GM12878 (cell line): ENCODE measurements around the gene SIX5. TPM values are rescaled to one million over a fixed set of nuclear protein-coding genes. Genes with fewer than 3 reads are reported as not detected.

Experiments used
- CBFB ChIP-seq: IDR thresholded peaks from 2 replicates; pipeline ENCODE4 v1.6.1; 2016; ENCODE audit warnings: antibody characterized with exemption, low read depth
- CBX3 ChIP-seq: fragments of 200-600 bp; sonication (generic); IDR thresholded peaks from 2 replicates; pipeline ENCODE4 v1.6.1; 2016; ENCODE audit warnings: low read depth, borderline replicate concordance
- FOXM1 ChIP-seq: IDR thresholded peaks from 2 replicates; pipeline ENCODE4 v1.6.1; 2012; ENCODE audit warnings: low read depth, mild to moderate bottlenecking, inconsistent platforms, low read length, moderate library complexity
- IKZF1 ChIP-seq: fragments of 450-650 bp; conservative IDR thresholded peaks from 2 replicates; pipeline ENCODE4 v1.6.1; 2017; ENCODE audit warnings: antibody characterized with exemption, mild to moderate bottlenecking
- IKZF2 ChIP-seq, 2 experiments: fragments of 450-650 bp; IDR thresholded peaks; 2 replicates each; pipeline ENCODE4 v1.6.1; 2017; ENCODE audit warnings: mild to moderate bottlenecking in 2 of 2, moderate library complexity in 2 of 2
- MEF2B ChIP-seq: fragments of 450-650 bp; IDR thresholded peaks from 2 replicates; pipeline ENCODE4 v1.6.1; 2018; ENCODE audit warnings: mild to moderate bottlenecking, moderate library complexity; ENCODE audit not compliant: partially characterized antibody, poor library complexity, severe bottlenecking
- NR2C2 ChIP-seq: IDR thresholded peaks from 2 replicates; pipeline ENCODE4 v1.6.1; 2011; ENCODE audit warnings: borderline replicate concordance, low read depth; ENCODE audit not compliant: control insufficient read depth, insufficient read length
- POLR2AphosphoS5 ChIP-seq: IDR thresholded peaks from 2 replicates; pipeline ENCODE4 v1.6.1; 2011; ENCODE audit warnings: mild to moderate bottlenecking, low read length, inconsistent platforms
- SMC3 ChIP-seq: IDR thresholded peaks from 2 replicates; pipeline ENCODE4 v1.6.1; 2011; ENCODE audit warnings: low read length, improper control_type of control experiment, borderline replicate concordance
- STAT1 ChIP-seq: fragments of 450-650 bp; conservative IDR thresholded peaks from 2 replicates; pipeline ENCODE4 v1.6.1; 2014; ENCODE audit warnings: antibody characterized with exemption, mild to moderate bottlenecking
- STAT3 ChIP-seq: IDR thresholded peaks from 2 replicates; pipeline ENCODE4 v1.6.1; 2011; ENCODE audit warnings: low read depth, low read length, improper control_type of control experiment
- TCF12 ChIP-seq: IDR thresholded peaks from 2 replicates; pipeline ENCODE4 v1.6.1; 2011; ENCODE audit warnings: low read depth, mild to moderate bottlenecking, low read length
- YBX1 ChIP-seq: fragments of 450-650 bp; IDR thresholded peaks from 2 replicates; pipeline ENCODE4 v1.6.1; 2016; ENCODE audit warnings: antibody characterized with exemption
- polyA plus RNA-seq, 11 experiments: library from polyadenylated mRNA; depleted of rRNA in 4 of 11; unstranded in 6 of 11; stranded (reverse) in 5 of 11; fragments of >200 nt; fragmentation: Nextera tagmentation in 4 of 11; fragmentation: Illumina TruSeq in 1 of 11; extraction: Ambion mirVana in 4 of 11; extraction: Trizol in 1 of 11; gene quantifications; 1 replicate in 1 of 11; 2 replicates in 10 of 11; pipeline versions ENCODE4 v1.2.1 to v1.2.3, GENCODE V29; 2011 to 2016; ENCODE audit warnings: inconsistent platforms in 2 of 11, missing spikeins in 2 of 11, low read depth in 1 of 11
- total RNA-seq, 4 experiments: library from RNA; depleted of rRNA in 3 of 4; stranded (reverse); fragments of >200 nt in 3 of 4; fragmentation: Illumina TruSeq in 1 of 4; extraction: Trizol in 1 of 4; gene quantifications; 2 replicates each; pipeline versions ENCODE4 v1.2.1 to v1.2.3, GENCODE V29; 2013 to 2021
- TF ChIP-seq, protein P1 (sequence below): fragments of 450-650 bp; IDR thresholded peaks from 2 replicates; pipeline ENCODE4 v1.6.1; 2016; ENCODE audit warnings: mild to moderate bottlenecking
- TF ChIP-seq, protein P2 (sequence below): IDR thresholded peaks from 2 replicates; pipeline ENCODE4 v1.6.1; 2011; ENCODE audit warnings: borderline replicate concordance, low read depth, mild to moderate bottlenecking, moderate library complexity, low read length; ENCODE audit not compliant: insufficient read depth, poor library complexity, severe bottlenecking
- TF ChIP-seq, protein P3 (sequence below): fragments of 450-650 bp; formaldehyde crosslinking; IDR thresholded peaks from 2 replicates; pipeline ENCODE4 v1.4.0; 2020; ENCODE audit warnings: mild to moderate bottlenecking, moderate library complexity
- TF ChIP-seq, protein P4 (sequence below): fragments of 450-650 bp; formaldehyde crosslinking; IDR thresholded peaks from 2 replicates; pipeline ENCODE4 v1.5.0; 2022; ENCODE audit warnings: mild to moderate bottlenecking, missing genetic modification characterization
- TF ChIP-seq, protein P5 (sequence below): IDR thresholded peaks from 2 replicates; pipeline ENCODE4 v1.6.1; 2012; ENCODE audit warnings: low read length, inconsistent platforms

The SIX5 gene
- total and polyA plus RNA-seq, 10 of the 15 experiments (the other 5 are each of a cell fraction or from before 2014, with no cell fraction given): 1.9 to 10.5 (median 3.0) TPM; not detected in 2

DNA sequence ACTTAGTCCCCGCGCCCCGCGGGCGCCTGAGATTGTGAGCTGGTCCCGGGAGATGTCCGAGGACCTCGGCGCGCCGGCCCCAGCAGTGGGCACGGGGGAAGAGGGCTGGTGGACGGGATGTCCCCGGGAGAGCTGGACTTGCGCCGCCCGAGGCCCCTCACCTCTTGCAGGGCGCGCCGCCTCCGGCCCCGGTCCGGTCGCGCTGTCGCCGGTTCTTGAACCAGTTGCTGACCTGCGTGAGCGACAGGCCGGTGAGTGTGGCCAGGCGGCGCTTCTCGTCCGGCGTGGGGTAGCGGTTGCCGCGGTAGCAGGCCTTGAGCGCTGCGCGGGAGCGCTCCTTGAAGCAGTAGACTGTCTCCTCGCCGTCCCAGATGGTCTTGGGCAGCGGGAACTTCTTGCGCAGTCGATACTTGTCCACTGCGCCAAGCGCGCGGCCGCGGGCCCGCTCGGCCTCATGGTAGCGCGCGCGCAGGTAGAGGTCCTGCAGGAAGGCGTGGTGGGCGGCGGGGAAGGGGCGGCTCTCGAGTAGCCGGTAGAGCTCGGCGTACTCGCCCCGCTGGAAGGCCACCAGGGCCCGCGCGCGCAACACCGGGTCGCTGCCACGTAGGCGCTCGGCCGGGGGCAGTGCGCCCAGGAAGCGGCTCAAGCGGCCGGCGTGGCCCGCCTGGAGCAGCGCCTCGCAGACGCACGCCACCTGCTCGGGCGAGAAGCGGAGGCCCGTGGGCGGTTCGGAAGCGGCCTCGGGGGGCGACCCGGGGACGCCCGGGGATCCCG is 984 bp downstream of the SIX5 start (continued):
- TF ChIP-seq POLR2AphosphoS5: no peak
- TF ChIP-seq NR2C2: no peak
- TF ChIP-seq, protein P1, sequence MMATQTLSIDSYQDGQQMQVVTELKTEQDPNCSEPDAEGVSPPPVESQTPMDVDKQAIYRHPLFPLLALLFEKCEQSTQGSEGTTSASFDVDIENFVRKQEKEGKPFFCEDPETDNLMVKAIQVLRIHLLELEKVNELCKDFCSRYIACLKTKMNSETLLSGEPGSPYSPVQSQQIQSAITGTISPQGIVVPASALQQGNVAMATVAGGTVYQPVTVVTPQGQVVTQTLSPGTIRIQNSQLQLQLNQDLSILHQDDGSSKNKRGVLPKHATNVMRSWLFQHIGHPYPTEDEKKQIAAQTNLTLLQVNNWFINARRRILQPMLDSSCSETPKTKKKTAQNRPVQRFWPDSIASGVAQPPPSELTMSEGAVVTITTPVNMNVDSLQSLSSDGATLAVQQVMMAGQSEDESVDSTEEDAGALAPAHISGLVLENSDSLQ: peak; percentile 59; the same call in 1 of the 2 replicates
- no peak for TF ChIP-seq STAT3
- TF ChIP-seq, protein P2, sequence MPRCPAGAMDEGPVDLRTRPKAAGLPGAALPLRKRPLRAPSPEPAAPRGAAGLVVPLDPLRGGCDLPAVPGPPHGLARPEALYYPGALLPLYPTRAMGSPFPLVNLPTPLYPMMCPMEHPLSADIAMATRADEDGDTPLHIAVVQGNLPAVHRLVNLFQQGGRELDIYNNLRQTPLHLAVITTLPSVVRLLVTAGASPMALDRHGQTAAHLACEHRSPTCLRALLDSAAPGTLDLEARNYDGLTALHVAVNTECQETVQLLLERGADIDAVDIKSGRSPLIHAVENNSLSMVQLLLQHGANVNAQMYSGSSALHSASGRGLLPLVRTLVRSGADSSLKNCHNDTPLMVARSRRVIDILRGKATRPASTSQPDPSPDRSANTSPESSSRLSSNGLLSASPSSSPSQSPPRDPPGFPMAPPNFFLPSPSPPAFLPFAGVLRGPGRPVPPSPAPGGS: no peak
- 0 out of 2 replicates have a peak, but pooled peaks have one; percentile 6 for TF ChIP-seq SMC3
- no peak for TF ChIP-seq IKZF2 (IDR thresholded peaks at IDR 0.05)
- no peak for TF ChIP-seq FOXM1
- TF ChIP-seq YBX1: no peak
- TF ChIP-seq MEF2B: no peak
- TF ChIP-seq, protein P3, sequence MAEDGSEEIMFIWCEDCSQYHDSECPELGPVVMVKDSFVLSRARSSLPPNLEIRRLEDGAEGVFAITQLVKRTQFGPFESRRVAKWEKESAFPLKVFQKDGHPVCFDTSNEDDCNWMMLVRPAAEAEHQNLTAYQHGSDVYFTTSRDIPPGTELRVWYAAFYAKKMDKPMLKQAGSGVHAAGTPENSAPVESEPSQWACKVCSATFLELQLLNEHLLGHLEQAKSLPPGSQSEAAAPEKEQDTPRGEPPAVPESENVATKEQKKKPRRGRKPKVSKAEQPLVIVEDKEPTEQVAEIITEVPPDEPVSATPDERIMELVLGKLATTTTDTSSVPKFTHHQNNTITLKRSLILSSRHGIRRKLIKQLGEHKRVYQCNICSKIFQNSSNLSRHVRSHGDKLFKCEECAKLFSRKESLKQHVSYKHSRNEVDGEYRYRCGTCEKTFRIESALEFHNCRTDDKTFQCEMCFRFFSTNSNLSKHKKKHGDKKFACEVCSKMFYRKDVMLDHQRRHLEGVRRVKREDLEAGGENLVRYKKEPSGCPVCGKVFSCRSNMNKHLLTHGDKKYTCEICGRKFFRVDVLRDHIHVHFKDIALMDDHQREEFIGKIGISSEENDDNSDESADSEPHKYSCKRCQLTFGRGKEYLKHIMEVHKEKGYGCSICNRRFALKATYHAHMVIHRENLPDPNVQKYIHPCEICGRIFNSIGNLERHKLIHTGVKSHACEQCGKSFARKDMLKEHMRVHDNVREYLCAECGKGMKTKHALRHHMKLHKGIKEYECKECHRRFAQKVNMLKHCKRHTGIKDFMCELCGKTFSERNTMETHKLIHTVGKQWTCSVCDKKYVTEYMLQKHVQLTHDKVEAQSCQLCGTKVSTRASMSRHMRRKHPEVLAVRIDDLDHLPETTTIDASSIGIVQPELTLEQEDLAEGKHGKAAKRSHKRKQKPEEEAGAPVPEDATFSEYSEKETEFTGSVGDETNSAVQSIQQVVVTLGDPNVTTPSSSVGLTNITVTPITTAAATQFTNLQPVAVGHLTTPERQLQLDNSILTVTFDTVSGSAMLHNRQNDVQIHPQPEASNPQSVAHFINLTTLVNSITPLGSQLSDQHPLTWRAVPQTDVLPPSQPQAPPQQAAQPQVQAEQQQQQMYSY (CRISPR knock-in tag): no peak
- TF ChIP-seq, protein P4, sequence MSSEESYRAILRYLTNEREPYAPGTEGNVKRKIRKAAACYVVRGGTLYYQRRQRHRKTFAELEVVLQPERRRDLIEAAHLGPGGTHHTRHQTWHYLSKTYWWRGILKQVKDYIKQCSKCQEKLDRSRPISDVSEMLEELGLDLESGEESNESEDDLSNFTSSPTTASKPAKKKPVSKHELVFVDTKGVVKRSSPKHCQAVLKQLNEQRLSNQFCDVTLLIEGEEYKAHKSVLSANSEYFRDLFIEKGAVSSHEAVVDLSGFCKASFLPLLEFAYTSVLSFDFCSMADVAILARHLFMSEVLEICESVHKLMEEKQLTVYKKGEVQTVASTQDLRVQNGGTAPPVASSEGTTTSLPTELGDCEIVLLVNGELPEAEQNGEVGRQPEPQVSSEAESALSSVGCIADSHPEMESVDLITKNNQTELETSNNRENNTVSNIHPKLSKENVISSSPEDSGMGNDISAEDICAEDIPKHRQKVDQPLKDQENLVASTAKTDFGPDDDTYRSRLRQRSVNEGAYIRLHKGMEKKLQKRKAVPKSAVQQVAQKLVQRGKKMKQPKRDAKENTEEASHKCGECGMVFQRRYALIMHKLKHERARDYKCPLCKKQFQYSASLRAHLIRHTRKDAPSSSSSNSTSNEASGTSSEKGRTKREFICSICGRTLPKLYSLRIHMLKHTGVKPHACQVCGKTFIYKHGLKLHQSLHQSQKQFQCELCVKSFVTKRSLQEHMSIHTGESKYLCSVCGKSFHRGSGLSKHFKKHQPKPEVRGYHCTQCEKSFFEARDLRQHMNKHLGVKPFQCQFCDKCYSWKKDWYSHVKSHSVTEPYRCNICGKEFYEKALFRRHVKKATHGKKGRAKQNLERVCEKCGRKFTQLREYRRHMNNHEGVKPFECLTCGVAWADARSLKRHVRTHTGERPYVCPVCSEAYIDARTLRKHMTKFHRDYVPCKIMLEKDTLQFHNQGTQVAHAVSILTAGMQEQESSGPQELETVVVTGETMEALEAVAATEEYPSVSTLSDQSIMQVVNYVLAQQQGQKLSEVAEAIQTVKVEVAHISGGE (CRISPR knock-in tag): no peak
- TF ChIP-seq IKZF1: peak; percentile 39
- TF ChIP-seq, protein P5, sequence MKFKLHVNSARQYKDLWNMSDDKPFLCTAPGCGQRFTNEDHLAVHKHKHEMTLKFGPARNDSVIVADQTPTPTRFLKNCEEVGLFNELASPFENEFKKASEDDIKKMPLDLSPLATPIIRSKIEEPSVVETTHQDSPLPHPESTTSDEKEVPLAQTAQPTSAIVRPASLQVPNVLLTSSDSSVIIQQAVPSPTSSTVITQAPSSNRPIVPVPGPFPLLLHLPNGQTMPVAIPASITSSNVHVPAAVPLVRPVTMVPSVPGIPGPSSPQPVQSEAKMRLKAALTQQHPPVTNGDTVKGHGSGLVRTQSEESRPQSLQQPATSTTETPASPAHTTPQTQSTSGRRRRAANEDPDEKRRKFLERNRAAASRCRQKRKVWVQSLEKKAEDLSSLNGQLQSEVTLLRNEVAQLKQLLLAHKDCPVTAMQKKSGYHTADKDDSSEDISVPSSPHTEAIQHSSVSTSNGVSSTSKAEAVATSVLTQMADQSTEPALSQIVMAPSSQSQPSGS: no peak
- TF ChIP-seq TCF12: peak; percentile 37; the same call in 1 of the 2 replicates
- no peak for TF ChIP-seq CBX3
- TF ChIP-seq STAT1: no peak
- TF ChIP-seq CBFB: no peak
